HG03558 (cell line): ENCODE data around the gene PRRC2B.
A peak's percentile ranks its signal among the peaks of the same experiment; 100 is the strongest.

Source experiments
- ATAC-seq: cut with Tn5 transposase; IDR thresholded peaks from one replicate; pipeline ENCODE4 v1.9.1; 2021; ENCODE audit warnings: moderate number of reproducible peaks; ENCODE audit not compliant: unreplicated experiment; ENCODE audit errors: extremely low read depth

Gene PRRC2B

GRCh38 chr9:131482343-131483006 is 88.6 kb downstream of the PRRC2B start:
- ATAC-seq: no peak

- ATAC-seq: no peak
Measured at GRCh38 chr9:131483319-131484050, 89.6 kb downstream of the PRRC2B start.

GRCh38 chr9:131484051-131484445 is 90.2 kb downstream of the PRRC2B start:
- no peak for ATAC-seq

DNA sequence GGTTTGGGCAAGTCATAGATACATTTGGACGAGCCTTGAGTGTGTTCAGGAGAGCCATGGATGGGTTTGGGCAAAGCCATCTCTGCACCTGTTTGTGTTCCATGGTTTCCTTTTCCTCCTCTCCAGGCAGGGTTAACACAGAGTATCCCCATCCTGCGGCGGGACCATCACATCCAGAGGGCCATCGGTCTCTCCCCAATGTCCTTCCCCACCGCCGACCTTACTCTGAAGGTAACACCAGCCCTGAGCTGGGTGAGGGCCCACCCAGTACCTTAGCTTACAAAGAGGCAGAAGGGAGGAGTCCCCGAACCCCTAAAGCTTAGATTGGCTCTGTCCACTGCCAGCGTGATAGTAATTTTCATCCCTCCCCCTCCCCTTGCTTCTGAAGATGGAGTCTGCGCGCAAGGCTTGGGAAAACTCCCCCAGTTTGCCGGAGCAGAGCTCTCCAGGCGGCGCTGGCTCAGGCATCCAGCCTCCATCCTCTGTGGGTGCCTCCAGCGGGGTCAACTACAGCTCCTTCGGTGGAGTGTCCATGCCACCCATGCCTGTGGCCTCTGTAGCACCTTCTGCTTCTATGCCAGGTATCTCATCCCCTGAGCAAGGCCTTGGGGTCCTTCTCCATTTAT is 90.8 kb downstream of the PRRC2B start:
- no peak for ATAC-seq

DNA sequence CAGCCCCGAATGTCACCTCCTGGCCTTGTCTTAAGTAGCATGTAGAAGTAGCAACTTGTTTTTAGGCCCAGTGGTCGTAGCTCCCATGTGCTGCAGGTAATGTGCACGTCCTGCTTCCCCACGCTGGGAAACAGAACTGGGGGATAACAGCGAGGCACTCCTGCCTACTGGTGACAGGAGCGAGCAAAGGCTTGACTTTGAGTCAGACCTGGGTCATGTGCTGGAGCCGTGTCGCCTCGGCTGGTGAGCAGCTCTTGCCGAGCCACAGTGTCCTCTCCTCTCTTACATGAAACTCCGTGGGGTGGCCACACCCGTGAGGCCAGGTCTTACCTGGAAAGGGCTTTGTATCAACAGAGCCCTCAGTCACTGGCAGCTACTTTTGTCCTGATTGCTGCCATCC is 91.3 kb downstream of the PRRC2B start:
- no peak for ATAC-seq

- no peak for ATAC-seq
Measured at GRCh38 chr9:131485728-131486422, 92.0 kb downstream of the PRRC2B start.

DNA sequence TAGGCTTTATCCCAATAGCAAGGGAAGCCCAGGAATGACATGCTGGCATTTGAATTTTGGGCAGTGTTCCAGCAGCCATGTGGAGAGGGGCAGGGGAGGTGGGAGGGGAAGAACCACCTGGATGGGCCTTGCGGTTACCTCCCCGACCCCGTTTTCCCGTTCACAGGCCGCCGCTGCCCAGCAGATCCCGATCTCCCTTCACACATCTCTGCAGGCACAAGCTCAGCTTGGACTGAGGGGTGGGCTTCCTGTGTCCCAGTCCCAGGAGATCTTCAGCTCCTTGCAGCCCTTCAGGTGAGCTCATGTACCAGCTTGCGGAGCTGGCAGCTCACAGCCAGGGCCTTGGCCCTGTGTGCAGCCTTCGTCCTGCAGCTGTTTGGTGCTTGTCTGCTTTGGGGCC is 93.1 kb downstream of the PRRC2B start:
- no peak for ATAC-seq

DNA sequence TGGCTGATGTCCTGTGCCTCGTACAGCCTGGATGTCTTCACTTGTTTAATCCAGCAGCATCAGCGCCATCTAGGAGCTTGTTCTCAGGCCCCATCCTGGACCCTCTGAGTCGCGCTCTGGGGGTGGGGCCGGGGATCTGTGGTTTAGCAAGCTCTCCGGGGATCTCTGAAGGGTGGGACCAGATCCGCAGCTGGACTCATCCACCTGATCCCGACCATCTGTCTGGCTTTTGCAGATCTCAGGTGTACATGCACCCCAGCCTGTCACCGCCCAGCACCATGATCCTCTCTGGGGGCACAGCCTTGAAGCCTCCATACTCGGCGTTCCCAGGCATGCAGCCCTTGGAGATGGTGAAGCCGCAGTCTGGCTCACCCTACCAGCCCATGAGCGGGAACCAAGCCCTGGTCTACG is 93.7 kb downstream of the PRRC2B start:
- ATAC-seq: no peak

DNA sequence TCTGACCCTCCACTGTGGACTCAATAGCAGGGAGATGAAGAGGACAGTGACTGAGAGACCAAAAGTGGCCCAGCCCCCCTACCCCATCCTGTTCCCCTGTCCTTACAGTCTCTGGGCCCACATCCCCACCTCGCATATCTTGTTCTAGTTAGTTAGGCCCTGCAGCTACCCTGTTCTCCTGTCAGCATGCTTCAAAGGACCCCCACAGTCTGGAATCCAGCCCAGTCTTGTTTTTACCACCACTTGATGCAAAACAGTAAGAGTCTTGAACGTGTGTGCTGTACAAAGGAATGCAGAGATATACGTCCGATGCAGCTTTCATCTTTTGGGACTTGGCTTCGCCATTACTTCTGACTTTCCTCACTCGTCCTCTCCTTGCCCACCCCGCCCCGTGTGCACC is 96.6 kb downstream of the PRRC2B start:
- no peak for ATAC-seq

DNA sequence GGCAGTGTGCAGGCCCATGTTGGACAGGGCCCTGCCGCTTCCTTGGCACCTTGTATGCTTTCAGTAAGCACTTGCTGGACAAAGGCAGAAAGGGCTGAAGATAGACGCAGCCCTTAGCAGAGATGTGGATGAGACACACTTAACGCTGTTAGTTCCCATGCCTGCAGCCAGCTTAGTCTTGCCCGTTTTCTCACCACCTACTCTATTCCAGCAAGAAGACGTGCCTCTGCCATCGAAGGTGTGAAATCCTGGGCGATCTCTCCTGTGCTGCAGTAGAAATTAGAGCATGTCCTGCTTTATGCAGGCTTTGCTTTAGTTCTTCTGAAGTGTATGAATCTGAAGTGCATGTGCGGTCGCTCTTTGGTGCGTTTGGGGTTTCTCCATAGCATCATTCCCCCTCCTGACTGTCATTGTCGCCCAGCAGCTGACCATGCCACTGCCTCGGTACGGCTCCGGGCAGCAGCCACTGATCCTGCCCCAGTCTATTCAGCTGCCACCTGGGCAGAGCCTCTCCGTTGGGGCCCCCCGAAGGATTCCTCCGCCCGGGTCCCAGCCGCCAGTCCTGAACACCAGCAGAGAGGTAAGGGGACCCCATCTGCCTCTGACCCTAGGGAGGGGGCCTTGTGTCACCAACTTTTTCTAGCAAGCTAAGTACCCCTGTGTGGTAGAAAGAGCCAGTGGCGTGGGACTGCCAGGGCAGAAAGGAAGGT is 97.3 kb downstream of the PRRC2B start:
- no peak for ATAC-seq

DNA sequence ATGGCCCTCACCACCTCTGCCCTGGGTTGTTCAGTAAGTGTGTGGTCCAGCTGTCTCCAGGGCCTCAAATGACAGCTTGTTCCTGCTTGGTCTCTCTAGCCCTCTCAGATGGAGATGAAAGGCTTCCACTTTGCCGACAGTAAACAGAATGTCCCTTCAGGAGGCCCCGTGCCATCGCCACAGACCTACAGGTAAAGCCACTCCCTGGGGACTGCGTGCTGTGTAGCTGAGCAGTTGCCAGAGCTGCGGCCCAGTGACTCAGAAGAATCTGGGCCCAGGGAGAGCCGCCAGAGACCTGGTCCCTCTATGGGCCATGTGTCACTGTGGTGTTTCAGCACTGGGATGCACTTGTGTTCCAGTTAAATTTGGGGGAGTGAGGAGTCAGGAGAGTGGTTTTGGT is 98.2 kb downstream of the PRRC2B start:
- no peak for ATAC-seq

GRCh38 chr9:131494296-131494870 is 100.5 kb downstream of the PRRC2B start:
- no peak for ATAC-seq

GRCh38 chr9:131495785-131496184 is 101.9 kb downstream of the PRRC2B start:
- no peak for ATAC-seq

GRCh38 chr9:131496844-131497405 is 103.0 kb downstream of the PRRC2B start:
- no peak for ATAC-seq

DNA sequence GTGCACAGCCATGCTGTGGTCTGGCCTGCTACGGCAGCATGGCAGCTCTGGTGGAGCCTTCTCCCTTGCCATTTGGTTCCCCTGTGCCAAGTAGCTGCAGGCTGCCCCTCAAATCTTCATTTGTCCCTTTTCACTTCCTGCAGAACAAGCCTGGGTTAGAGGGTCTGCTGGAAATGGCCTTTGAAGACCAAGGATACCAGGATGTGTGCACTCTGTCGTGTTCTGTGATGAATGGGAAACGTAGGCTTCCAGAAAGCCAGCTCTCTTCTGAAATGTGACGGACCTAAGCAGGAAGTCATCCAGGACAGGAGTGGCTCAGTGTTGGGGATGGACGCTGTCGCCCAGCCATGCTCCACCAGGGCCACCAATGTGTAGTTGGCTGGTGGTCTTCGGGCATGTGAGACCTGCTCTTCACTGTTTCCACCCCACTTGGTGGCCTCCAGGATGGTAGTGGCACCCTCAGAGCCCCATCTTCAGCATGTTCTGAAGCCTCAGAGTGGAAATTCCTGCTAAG is 105.4 kb downstream of the PRRC2B start:
- ATAC-seq: no peak

DNA sequence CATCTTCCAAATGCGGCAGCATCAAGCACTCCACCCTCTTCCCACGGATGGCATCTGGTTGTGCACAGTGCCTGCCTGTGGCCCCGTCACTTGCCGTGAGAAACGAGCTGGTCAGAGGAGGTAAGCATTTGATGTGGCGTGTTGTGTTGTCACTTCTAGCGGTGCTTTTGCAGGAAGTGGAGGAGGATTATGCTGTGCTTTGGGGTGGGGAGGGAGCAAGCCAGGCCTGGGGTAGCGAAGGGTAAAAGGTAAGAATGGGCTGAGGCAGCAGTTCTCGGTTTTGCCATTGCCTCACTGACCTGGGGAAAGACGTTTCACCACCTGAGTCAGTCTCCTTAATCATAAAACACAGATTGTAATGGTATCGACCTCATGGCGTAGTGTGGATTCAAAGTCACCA is 106.5 kb downstream of the PRRC2B start:
- ATAC-seq: no peak

- no peak for ATAC-seq
Measured at GRCh38 chr9:131500939-131501541, 107.2 kb downstream of the PRRC2B start.

- ATAC-seq: peak; percentile 72
Measured at GRCh38 chr9:131502781-131503625, 109.1 kb downstream of the PRRC2B start, which contains the start of gene POMT1. TSS of gene POMT1 (plus strand) at chr9:131502918. CDS start at chr9:131504219, 1,301 bp downstream.
